Transverse colon (tissue), 3 donors: ENCODE results near the gene ZDHHC14.

Source experiments
- EP300 ChIP-seq: sonication (generic); formaldehyde crosslinking; IDR thresholded peaks from one replicate; pipeline ENCODE4 v1.6.1; 2017; ENCODE audit warnings: antibody characterized with exemption, low read depth
- POLR2A ChIP-seq: fragments of 450-650 bp; IDR thresholded peaks from one replicate; pipeline ENCODE4 v1.6.1; 2016; ENCODE audit warnings: antibody characterized with exemption, mild to moderate bottlenecking, moderate library complexity
- TF ChIP-seq, protein P1 (sequence below), 5 experiments: fragments of 200-600 bp in 3 of 5; fragments of 450-650 bp in 2 of 5; sonication (generic) in 3 of 5; IDR thresholded peaks; 1 replicate in 2 of 5; 2 replicates in 3 of 5; pipeline ENCODE4 v1.5.1; 2016 to 2017; ENCODE audit warnings: antibody characterized with exemption in 5 of 5, inconsistent platforms in 3 of 5, mild to moderate bottlenecking in 2 of 5, moderate library complexity in 1 of 5

- TF ChIP-seq, protein P1, sequence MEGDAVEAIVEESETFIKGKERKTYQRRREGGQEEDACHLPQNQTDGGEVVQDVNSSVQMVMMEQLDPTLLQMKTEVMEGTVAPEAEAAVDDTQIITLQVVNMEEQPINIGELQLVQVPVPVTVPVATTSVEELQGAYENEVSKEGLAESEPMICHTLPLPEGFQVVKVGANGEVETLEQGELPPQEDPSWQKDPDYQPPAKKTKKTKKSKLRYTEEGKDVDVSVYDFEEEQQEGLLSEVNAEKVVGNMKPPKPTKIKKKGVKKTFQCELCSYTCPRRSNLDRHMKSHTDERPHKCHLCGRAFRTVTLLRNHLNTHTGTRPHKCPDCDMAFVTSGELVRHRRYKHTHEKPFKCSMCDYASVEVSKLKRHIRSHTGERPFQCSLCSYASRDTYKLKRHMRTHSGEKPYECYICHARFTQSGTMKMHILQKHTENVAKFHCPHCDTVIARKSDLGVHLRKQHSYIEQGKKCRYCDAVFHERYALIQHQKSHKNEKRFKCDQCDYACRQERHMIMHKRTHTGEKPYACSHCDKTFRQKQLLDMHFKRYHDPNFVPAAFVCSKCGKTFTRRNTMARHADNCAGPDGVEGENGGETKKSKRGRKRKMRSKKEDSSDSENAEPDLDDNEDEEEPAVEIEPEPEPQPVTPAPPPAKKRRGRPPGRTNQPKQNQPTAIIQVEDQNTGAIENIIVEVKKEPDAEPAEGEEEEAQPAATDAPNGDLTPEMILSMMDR (IDR thresholded peaks at IDR 0.05): no peak
- TF ChIP-seq EP300 (no peak), POLR2A (no peak)
Observed at GRCh38 chr6:157585274-157586087, 204.5 kb downstream of the ZDHHC14 start.
